DND-41 (cell line): ENCODE data around the gene MYLK4.

Experiments used
- EZH2 ChIP-seq: IDR thresholded peaks from 3 replicates; pipeline ENCODE4 v1.6.1; 2012; ENCODE audit warnings: borderline replicate concordance, low read depth, mild to moderate bottlenecking, moderate library complexity, low read length, inconsistent platforms; ENCODE audit not compliant: severe bottlenecking
- TF ChIP-seq, protein P1 (sequence below): IDR thresholded peaks from 2 replicates; pipeline ENCODE4 v1.5.1; 2012; ENCODE audit warnings: borderline replicate concordance, low read length, moderate library complexity, mild to moderate bottlenecking; ENCODE audit not compliant: poor library complexity, severe bottlenecking; ENCODE audit errors: extremely low read depth

- TF ChIP-seq, protein P1, sequence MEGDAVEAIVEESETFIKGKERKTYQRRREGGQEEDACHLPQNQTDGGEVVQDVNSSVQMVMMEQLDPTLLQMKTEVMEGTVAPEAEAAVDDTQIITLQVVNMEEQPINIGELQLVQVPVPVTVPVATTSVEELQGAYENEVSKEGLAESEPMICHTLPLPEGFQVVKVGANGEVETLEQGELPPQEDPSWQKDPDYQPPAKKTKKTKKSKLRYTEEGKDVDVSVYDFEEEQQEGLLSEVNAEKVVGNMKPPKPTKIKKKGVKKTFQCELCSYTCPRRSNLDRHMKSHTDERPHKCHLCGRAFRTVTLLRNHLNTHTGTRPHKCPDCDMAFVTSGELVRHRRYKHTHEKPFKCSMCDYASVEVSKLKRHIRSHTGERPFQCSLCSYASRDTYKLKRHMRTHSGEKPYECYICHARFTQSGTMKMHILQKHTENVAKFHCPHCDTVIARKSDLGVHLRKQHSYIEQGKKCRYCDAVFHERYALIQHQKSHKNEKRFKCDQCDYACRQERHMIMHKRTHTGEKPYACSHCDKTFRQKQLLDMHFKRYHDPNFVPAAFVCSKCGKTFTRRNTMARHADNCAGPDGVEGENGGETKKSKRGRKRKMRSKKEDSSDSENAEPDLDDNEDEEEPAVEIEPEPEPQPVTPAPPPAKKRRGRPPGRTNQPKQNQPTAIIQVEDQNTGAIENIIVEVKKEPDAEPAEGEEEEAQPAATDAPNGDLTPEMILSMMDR: no peak
- no peak for TF ChIP-seq EZH2
Measured at GRCh38 chr6:2614846-2615245, 135.9 kb downstream of the MYLK4 start.
